Nephron (organoid): ENCODE measurements around the gene BSCL2.

ENCODE experiments used
- H3K27ac Mint-ChIP-seq, 3 experiments: 2 replicates each; pipeline ENCODE4 v1.8.0; 2020; ENCODE audit warnings: mixed read lengths in 3 of 3, mild to moderate bottlenecking in 2 of 3, moderate library complexity in 1 of 3
- H3K27me3 Mint-ChIP-seq: 2 replicates; pipeline ENCODE4 v1.8.0; 2021; ENCODE audit warnings: low read depth, mild to moderate bottlenecking, moderate library complexity, mixed read lengths
- H3K36me3 Mint-ChIP-seq: 2 replicates; pipeline ENCODE4 v1.8.0; 2020; ENCODE audit warnings: low read depth, mixed read lengths
- H3K4me1 Mint-ChIP-seq: 2 replicates; pipeline ENCODE4 v1.8.0; 2020; ENCODE audit warnings: mixed read lengths
- H3K4me3 Mint-ChIP-seq, 3 experiments: 2 replicates each; pipeline ENCODE4 v1.8.0; 2020; ENCODE audit warnings: mild to moderate bottlenecking in 3 of 3, mixed read lengths in 3 of 3, moderate library complexity in 2 of 3
- H3K9me3 Mint-ChIP-seq: 2 replicates; pipeline ENCODE4 v1.8.0; 2020; ENCODE audit warnings: mixed read lengths
- CTCF ChIP-seq, 3 experiments: fragments of 200-600 bp; sonication (generic); IDR thresholded peaks; one replicate each; pipeline ENCODE4 v1.5.0; 2021; ENCODE audit warnings: antibody characterized with exemption in 3 of 3; ENCODE audit not compliant: unreplicated experiment in 3 of 3

BSCL2 gene

GRCh38 chr11:62721994-62722393 is 14.8 kb upstream of the BSCL2 start:
- Mint-ChIP-seq H3K36me3 (peaks cover 76% of the 10 kb centered on the region), H3K27ac (peak overlapping the region; percentile 7 to 59 (median 49)), H3K27me3 (no peaks in the 10 kb centered on the region), H3K4me3 (peak overlapping the region; percentile 48 to 69 (median 67)), H3K9me3 (no peaks in the 10 kb centered on the region), H3K4me1 (peaks cover 30% of the 10 kb centered on the region)
- TF ChIP-seq CTCF (IDR thresholded peaks at IDR 0.05; ENCODE audit: unreplicated experiment in 3 of 3) = peak in 1 of 3 experiments; percentile 12

- Mint-ChIP-seq H3K36me3 (peaks cover 92% of the 10 kb centered on the region), H3K9me3 (no peaks in the 10 kb centered on the region), H3K27me3 (no peaks in the 10 kb centered on the region), H3K4me1 (peaks cover 15% of the 10 kb centered on the region), H3K27ac (no peak overlapping the region), H3K4me3 (no peak overlapping the region)
- TF ChIP-seq CTCF (IDR thresholded peaks at IDR 0.05; ENCODE audit: unreplicated experiment in 3 of 3) = no peak
Observed at GRCh38 chr11:62719302-62719978, 12.2 kb upstream of the BSCL2 start.

DNA sequence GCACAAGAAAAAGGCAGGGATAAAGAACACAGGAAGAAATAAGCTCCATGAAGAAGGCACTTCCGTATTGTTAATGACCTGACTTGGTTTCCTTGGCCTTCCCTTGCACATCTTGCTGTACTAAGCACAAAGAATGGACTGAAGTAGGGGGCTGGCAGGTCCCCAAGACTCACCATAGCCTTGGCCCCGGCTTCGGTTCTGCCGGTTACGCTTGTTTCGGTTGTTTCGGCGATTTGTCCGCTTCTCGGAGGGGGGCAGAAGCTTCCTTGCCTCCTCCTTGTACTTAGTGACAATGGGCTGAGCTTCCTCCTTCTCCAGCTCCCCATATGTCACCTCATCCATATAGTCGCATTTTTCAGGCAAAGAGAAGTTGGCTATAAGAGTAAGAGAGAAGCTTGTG is 9.6 kb upstream of the BSCL2 start:
- no peaks in the 10 kb centered on the region for H3K9me3 Mint-ChIP-seq

DNA sequence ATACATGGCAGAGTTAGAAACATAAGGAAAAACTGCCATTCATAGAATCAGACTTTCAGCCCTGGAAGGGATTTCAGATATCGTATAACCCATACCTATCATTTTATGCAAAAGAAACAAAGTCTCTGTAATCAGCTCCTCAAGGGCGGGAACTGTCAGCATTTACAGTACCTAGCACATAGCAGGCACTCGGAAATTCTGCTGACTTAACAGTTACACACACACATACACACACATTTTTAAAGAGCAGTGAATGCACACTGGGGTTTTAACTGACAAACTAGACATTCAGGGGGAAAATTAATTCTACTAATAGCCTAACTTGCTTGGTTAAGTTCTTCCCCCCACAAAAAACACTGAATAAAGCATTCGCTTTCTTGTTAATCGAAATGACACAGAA is 9.0 kb upstream of the BSCL2 start:
- Mint-ChIP-seq H3K4me3 (no peak overlapping the region), H3K4me1 (peaks cover 10% of the 10 kb centered on the region), H3K36me3 (peaks cover 86% of the 10 kb centered on the region), H3K27me3 (no peaks in the 10 kb centered on the region), H3K9me3 (no peaks in the 10 kb centered on the region), H3K27ac (peak overlapping the region in 1 of 3 experiments; percentile 58)
- no peak for TF ChIP-seq CTCF (IDR thresholded peaks at IDR 0.05; ENCODE audit: unreplicated experiment in 3 of 3)

More for the DNA sequence above, 9.6 kb upstream of the BSCL2 start:
- H3K4me1 Mint-ChIP-seq = peaks cover 10% of the 10 kb centered on the region
- TF ChIP-seq CTCF (IDR thresholded peaks at IDR 0.05; ENCODE audit: unreplicated experiment in 3 of 3) = no peak
- no peak overlapping the region for H3K4me3 Mint-ChIP-seq
- peaks cover 89% of the 10 kb centered on the region for H3K36me3 Mint-ChIP-seq
- H3K27ac Mint-ChIP-seq = no peak overlapping the region
- H3K27me3 Mint-ChIP-seq = no peaks in the 10 kb centered on the region

DNA sequence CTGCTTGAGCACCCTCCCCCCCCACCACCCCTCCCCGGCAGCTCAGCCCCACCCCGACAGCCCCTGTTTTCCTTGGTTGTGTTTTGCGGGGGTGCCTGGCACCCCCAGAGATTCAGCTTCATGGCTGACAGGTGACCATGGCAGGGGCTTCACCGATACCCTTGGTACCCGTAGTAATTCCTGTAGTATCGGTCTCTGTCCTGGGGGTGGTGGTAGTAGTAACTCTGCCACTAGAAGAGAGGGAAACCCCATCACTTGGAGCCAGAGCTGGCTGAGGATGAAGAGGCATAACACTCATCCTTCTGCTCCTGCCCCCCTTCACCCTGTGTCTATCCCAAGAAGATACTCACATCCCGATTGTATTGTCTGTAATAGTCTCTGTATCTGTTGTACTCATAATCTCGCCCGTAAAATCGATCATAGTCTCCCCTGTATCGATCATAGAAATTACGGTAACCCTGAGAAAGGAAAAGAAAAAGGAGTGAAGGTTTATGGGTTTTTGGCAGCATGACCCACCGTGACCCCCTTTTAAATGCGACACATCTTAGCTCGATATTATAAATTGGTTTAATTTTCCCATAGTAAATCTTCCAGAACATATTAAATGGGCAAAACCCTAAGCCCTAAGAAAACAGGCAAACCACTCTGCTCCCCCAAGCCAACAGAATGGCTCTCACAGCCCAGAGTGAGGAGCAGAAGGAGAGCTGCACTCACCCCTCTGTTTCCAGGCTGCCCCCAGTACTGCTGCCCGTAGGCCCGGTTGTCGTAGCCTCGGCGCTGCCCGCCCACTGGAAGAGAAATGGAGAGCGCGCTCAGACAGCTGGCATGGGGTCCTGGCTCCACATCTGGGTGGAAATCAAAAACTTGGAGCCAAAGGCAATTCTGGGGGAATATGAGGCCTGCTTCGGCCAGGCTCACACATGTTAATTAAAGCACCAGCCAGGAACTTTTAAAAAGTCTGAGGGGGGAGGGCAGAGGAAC is 8.2 kb upstream of the BSCL2 start:
- Mint-ChIP-seq H3K4me3 (no peak overlapping the region), H3K27me3 (no peaks in the 10 kb centered on the region), H3K4me1 (peaks cover 10% of the 10 kb centered on the region), H3K9me3 (no peaks in the 10 kb centered on the region), H3K27ac (peak overlapping the region in 2 of 3 experiments; percentile 22 to 79), H3K36me3 (peaks cover 86% of the 10 kb centered on the region)
- no peak for TF ChIP-seq CTCF (IDR thresholded peaks at IDR 0.05; ENCODE audit: unreplicated experiment in 3 of 3)
